Measurements from ENCODE around the gene ATRAID. TPM values are rescaled to one million over a fixed set of nuclear protein-coding genes. Genes with fewer than 3 reads are reported as not detected.
"Not testable (repeated sequence)": the region's sequence is repeated elsewhere in the genome, so short reads cannot be mapped to it uniquely, and the experiment has no call there.

Gene ATRAID
- total RNA-seq, 1 donor from 2014 or later = 92.1 TPM

DNA sequence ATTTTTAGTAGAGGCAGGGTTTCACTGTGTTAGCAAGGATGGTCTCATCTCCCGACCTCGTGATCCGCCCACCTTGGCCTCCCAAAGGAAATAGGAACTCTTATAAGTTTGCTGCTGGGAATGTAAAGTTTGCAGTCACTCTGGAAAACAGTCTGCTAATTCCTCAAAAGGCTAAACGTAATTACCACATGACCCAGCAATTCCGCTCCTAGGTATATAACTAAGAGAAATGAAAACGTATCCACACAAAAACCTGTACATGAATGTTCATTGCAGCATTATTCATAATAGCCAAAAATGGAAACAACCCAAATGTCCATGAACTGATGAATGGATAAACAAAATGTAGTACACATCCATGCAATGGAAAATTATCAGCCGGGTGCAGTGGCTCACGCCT, 21.9 kb upstream of the ATRAID start:
- DNase-seq (ENCODE audit: low spot score) (no peak), ATAC-seq (no peak)
- intact Hi-C loops (cut with DNase I) = no loop called here

DNA sequence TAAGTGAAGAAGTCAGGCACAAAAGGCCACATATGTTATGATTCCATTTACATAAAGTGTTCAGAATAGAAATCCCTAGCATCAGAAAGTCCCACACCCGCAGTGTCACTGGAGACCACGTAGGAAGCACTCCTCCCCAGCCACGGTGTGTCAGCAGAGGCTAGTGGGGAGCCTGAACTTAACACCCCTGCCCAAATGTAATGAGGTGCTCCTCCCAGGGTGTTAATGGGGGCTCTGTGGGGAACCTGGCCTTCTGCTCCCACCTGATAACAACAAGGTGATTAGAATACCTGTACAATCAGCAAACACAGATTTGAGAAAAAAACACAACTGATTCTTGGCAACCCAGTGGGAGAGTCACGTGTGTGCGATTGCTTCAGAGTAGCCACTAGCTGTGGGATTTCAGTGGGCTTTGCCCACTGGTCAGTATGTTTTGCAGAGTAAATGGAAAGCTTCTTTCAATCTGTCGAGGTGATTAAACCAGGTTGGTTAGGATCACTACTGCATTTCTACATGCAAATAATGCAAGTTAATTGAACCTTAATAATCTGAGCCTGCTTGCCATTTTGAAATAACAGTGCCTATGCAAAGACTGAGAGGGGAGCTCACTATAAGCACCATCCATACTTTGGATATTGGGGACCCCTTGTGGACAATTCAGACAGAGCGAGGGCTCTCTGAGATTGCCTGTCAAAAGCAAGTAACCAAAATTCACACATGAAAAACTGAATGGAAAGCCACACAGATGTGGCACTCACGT, 20.6 kb upstream of the ATRAID start:
- DNase-seq (ENCODE audit: low spot score) (peak; percentile 64), ATAC-seq (peak; percentile 78)
- intact Hi-C loops (cut with DNase I) = no loop called here

DNA sequence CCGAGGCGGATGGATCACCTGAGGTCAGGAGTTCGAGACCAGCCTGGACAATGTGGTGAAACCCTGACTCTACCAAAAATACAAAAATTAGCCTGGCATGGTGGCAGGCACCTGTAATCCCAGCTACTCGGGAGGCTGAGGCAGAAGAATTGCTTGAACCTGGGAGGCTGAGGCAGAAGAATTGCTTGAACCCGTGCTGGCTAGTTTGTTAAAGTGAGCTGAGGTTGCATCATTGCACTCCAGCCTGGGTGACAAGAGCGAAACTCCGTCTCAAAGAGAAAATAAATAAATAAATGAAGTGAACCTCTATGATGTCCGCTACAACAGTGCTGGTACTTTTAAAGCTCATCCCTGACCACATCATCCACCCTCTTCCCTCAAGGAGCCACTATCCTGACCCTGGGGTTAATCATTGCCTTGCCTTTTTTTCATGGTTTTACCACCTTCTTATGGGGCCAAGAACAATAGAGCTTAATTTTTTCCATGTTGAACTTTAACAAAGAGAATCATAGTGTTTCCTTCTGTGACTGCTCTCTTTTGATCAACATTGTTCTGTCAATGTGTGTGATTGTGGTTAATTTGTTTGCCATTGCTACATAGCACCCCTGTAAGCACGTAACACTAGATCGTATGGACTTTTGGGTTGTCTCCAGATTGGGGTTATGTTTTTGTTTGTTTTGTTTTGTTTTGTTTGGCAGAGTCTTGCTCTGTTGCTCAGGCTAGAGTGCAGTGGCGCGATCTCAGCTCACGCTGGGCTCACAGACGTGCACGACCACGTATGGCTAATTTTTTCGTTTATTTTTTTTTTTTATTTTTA, 17.1 kb upstream of the ATRAID start:
- ATAC-seq = peak; percentile 76
- DNase-seq (ENCODE audit: low spot score) = no peak
- intact Hi-C loops (cut with DNase I) = no loop called here

DNA sequence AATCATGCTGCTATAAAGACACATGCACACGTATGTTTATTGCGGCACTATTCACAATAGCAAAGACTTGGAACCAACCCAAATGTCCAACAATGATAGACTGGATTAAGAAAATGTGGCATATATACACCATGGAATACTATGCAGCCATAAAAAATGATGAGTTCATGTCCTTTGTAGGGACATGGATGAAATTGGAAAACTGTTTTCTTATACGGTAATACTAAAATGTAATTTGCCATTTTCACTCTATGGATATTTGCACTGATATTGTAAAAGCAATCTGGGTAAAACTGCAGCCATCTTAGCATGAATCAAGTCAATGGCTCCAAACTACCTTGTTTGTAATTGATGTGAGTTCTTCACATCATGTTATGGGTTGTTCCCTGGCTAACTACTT, 16.0 kb upstream of the ATRAID start:
- DNase-seq (ENCODE audit: low spot score); ATAC-seq; intact Hi-C loops (cut with DNase I): not testable (repeated sequence)

DNA sequence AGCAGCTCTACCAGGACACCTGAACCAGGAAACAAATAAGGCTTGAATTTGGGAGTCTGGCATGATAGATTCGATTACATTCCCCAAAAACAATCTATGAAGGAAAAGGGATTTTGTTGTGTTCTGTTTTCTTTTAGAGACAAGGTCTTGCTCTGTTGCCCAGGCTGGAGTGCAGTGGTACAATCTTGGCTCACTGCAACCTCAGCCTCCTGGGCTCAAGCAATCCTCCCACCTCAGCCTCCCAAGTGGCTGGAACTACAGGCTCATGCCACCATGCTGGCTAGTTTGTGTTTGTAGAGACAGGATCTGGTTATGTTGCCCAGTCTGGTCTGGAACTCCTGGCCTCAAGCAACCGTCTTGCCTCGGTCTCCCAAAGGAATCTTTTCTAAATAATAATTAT, 13.8 kb upstream of the ATRAID start:
- intact Hi-C loops (cut with DNase I) = not testable (repeated sequence)

DNA sequence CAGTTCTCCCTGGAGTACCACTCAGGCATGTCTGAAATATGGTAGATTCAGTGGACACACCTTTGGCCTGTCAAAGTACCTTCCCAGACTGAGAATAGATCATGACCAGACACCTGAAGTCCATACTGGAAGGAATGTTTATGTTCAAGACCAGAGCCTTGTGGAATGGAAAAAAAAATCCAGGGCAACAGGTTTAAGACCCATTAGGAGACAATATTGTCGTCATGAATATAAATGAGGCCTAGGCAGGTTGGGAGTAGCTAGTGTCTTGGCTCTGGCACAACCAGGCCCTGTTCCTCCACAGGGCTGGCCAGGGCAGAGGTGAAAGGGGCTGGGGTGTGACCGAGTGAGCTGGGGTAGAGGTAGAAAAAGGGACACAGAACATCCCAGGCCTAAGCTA, 13.2 kb upstream of the ATRAID start:
- DNase-seq (ENCODE audit: low spot score) = peak; percentile 34
- ATAC-seq = no peak
- intact Hi-C loops (cut with DNase I) = no loop called here

More for the DNA sequence above, 13.8 kb upstream of the ATRAID start:
- not testable (repeated sequence) for ATAC-seq
- DNase-seq (ENCODE audit: low spot score) = peak; percentile 8

DNA sequence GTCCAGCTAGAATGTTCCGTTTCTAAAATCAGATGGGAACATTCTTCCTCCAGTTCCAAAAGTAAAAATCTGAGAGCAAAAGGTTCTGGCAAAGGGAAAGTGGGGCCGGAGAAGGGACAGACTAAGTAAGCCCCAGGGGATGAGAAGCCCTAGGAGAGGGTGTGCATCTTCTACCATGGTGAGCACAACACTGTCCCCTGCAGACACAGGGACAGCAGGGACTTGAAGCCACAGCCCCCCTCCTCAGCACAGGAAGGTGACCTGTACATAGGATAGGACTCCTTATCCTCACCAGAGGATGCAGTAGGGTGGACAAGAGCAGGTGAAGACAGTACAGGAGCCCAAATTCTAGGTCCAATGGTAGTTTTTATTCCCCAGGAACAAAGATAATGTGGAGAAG, 12.6 kb upstream of the ATRAID start:
- intact Hi-C loops (cut with DNase I) = no loop called here
- DNase-seq (ENCODE audit: low spot score) (peak; percentile 25), ATAC-seq (no peak)

DNA sequence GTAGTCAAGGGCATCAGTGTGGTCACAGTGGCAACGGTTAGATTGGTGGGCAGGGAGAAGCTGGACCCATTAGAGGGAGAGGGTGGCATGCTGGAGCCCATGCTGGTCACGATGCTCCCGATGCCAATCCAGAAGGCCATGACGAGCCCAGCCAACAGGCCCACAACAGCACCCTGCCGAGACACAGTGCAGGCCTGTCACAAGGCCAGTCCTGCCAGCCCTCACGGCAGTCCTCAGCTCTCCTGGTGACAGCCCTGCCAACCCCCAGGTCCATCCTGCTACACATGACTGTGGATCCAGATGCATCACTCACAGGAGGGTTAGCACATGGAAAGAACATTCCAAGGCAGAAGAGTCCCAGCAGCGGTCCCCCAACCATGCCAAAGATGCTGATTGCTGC, 10.2 kb upstream of the ATRAID start:
- intact Hi-C loops (cut with DNase I) = no loop called here
- DNase-seq (ENCODE audit: low spot score) (peak; percentile 21), ATAC-seq (no peak)

DNA sequence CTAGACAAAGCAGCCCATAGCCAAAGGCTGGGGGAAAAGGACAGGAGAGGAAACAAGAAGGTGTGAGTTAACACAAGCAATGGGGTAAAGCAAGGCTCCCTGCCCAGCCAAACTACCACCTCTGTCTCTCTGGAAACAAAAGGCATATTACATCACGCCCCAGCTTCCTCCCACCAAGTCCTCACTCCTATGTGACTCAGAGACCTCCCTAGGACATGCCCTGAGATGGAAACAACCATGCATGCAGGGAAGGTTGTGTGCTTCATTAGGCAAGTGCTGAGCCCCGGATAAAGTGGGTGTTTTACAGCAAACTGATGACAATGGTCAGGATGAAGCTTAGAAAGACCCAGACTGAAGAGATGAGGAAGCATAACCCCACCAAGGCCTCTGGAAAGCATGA, 9.0 kb upstream of the ATRAID start:
- ATAC-seq (no peak), DNase-seq (ENCODE audit: low spot score) (peak; percentile 18)
- intact Hi-C loops (cut with DNase I) = no loop called here

DNA sequence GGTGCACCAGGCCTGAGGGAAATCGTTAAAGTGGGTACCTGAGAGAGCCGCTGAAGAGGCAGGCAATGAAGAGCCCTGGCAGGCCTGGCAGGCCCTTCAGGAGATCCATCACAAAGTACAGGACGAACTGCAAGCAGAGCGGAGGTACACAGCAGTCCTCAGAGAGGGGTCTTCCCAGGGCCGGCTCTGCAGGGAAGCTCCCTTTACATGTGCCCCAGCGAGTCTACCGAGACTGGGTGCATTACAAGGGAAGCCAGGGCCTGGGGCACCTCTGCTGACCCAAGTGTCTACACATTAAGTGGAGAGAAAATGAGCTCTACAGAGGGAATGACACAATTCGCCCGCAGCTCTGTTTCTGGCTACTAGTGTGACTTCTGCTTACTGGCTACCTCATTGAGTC, 8.1 kb upstream of the ATRAID start:
- intact Hi-C loops (cut with DNase I) = no loop called here
- no peak for ATAC-seq
- DNase-seq (ENCODE audit: low spot score) = peak; percentile 33

DNA sequence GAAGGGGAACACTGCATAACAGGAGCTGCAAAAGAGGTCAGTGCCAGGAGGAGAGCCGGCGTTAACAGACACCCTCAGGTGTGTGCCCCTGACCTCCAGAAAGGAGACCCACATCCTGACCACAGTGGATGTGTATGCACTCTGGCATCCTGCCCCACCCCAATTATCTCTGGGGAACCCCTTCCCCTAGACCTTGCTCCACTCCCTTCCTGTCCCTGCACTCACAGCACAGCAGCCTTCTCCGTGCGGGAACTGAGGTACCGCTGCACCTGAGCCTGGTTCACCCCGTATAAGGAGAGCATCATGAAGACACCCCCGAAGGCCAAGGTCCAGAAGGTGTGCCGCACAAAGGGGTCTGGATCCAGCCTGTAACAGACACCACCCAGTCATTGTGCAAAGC, 7.3 kb upstream of the ATRAID start:
- peak; percentile 38 for DNase-seq (ENCODE audit: low spot score)

DNA sequence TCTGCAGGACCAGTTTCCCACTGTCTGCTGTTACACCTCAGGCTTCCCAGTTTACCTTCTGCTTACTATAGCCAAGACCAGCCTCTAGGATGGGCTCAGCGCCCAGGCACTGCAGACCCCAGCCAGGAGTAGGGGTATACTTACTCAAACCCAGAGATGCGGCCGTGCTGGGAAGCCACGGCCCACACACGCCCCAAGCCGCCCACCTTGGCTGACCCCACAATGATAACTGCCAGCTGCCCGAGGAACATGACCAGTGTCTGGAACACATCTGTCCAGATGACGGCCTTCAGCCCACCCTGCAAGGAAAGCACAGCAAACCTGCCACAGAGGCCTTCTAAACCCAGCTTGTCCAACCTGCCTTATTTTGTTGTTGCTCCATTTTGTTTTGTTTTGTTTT, 6.6 kb upstream of the ATRAID start:
- DNase-seq (ENCODE audit: low spot score) = no peak
- no peak for ATAC-seq
- intact Hi-C loops (cut with DNase I) = no loop called here

More for the DNA sequence above, 7.3 kb upstream of the ATRAID start:
- intact Hi-C loops (cut with DNase I) = no loop called here
- no peak for ATAC-seq

DNA sequence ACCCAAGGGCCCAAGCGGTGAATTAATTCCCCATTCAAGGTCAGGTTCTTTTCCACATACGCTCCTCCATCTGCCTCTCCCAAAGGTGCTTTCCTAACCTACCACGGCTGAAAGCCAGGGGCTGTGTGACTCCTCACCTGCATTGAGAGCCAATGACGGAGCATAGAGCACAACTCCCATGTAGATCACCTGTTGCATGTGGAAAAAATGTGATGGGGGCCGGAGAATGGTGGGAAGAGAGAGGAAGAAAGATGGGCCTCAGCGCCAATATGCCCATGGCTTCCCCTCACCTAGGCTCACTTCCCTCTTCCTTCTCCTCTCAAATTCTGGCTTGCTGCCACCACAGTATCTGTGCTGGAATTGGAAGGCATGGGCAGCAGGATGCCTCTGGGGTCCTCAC, 5.5 kb upstream of the ATRAID start:
- intact Hi-C loops (cut with DNase I) = no loop called here
- DNase-seq (ENCODE audit: low spot score) (no peak), ATAC-seq (no peak)

DNA sequence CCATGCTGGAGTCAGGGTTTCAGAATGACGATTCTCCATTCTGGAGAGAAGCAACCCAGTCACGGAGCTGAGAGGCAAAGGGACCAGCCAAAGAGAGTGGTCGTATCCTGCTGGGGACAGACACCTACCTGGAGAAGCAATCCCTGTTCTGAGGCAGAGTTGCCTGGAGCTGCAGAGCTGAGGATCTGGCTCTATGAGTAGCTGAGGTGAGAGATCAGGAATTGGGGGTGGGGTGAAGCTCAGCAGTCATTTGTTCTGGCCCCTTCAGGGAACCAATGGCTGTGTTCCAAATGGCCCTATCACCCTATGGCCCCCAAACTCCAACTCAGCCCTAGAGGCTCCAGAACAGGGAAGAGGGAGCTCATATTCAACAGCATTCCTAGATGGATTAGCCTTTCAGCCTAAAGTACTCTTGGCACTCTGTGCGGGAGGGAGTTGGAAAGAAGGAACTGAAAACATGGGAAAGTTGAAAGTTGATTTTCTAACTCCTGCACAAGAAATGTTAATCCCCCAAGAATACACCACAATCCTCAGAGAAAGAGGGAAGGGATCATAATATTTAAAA, 3.3 kb upstream of the ATRAID start:
- intact Hi-C loops (cut with DNase I) = no loop called here
- DNase-seq (ENCODE audit: low spot score) (no peak), ATAC-seq (no peak)

DNA sequence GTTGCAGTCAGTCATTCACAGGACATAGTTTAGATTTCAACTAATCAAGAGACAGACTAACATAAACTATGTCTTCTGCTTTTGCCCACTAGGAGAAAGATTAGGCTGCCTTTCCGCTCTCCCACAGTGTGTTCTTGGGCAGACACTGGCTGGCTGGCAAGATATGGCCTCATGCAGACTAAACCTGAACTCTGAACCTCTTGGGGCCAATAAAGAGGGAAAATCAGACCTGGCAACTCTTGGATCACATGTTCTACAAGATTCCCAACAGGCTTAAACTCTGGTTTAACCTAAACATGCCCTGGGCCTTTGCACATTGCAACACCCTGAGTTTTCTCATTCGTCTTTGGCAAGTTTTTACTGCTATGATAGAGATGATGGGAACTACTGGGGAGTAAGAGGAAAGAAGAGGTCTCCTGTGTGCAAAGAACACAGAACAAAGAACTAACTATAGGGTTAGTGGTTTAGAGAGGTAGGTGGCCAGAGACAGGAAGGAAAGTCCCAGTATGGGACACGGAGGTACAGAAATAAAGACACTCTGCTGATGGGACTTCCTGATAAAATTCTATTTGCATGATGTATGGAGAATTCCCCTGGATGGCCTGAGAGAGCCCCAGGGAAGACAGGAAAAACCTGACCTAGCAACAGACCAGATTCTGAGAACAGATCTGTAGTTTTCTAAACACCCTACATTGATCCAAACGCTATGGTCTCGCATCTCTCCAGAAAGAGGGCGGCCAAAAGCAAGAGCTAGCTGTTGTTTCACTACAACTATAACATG, 2.0 kb upstream of the ATRAID start:
- no peak for ATAC-seq
- no peak for DNase-seq (ENCODE audit: low spot score)
- intact Hi-C loops (cut with DNase I) = loop anchor here (5.0 kb wide), 1 partner anchor 873 kb away; no protein-coding TSS in a partner anchor

DNA sequence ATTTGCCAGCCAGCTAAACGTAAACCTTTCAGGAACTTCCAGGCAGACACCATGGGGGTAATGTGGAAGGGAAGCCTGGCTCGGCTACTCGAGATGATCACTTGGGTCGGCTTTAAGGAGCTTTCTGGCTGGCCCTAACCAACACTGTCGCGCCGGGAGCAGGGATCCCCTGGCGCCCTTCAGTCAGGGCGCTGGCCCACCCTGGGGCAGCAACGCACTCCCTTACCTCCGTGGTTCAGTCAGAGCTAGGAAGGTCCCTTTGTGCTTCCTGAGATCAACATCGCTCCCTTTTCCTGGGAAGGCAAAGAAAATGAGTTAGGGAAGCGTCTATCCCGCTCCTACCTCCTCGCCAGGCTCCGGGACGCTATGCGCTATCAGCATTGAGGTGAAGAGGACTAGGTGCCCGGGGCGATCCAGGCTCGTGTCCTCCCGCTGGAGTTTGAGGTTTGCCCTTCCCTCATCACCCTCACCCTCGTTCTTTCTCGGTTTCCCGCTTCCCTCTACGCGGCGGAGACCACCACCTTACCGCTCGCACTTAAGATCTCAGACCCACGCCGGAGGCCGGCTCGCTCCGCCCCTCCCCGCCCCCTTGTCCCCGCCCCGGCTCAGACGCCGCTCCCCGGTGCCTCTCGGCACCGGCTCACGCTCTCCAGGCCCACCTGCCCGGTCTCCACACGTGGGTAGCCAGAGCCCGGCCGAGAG, 449 bp upstream of the ATRAID start:
- DNase-seq (ENCODE audit: low spot score) (no peak), ATAC-seq (peak; percentile 2)
- intact Hi-C loops (cut with DNase I) = loop anchor here (5.0 kb wide), 1 partner anchor 874 kb away; no protein-coding TSS in a partner anchor

DNA sequence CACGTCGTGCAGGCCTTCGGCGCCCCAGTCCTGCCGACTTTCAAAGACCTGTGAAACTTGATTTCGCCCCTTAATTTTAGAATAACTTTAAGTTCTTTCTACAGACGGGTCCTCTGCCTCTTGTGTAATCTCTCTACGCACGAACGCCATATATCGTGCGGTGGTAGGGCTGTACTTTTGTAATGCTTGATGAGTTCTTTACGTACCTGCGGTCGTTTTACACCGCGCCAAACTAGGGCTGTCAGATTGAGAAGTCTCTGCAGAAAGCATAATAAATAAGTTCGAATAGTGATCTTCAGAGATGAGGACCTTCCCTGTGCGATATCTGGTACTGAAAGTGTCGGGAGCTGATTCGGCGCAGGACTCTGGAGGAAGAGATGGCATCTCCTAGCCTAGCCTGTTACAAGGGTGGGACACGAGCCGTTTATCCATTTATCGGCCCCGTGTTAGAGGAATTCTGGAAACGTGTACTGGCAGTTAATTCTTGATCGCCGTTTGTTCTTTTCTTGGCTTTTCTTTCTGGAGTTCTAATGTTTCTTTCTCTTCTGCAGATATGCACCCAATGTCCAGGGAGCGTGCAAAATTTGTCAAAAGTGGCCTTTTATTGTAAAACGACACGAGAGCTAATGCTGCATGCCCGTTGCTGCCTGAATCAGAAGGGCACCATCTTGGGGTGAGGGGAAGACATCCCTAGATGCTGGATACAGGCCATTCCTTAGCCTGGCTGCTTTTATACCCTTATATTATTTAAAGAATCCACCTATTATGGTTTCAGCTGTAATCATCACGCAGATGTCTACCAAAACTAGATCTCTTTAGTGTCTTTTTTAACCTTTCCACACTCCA, 1.0 kb downstream of the ATRAID start:
- ATAC-seq = peak; percentile 34
- no peak for DNase-seq (ENCODE audit: low spot score)
- intact Hi-C loops (cut with DNase I) = loop anchor here (5.0 kb wide), 1 partner anchor 876 kb away; no protein-coding TSS in a partner anchor

DNA sequence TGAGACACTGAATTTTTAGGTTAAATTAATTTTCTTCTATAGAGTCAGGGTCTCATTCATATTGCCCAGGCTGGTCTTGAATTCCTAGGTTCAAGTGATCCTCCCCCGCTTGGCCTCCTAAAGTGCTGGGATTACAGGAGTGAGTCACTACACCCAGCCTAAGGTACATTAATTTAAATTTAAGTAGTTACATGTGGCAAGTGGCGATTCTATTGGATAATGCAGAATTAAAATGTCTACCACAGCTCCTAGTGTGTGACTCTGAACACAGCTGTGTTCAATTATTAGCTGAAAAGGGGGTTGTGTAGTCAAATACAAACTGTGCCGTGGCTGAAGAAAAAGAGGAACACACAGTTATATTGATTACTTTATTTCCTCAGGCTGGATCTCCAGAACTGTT, 3.1 kb downstream of the ATRAID start:
- DNase-seq (ENCODE audit: low spot score) = no peak
- intact Hi-C loops (cut with DNase I) = loop anchor here (5.0 kb wide), 1 partner anchor 878 kb away; no protein-coding TSS in a partner anchor
- no peak for ATAC-seq
